Left hindlimb (tissue), 1 donor: ENCODE measurements around the gene ETS2.
"Not testable (repeated sequence)": the region's sequence is repeated elsewhere in the genome, so short reads cannot be mapped to it uniquely, and the experiment has no call there.

Experiments used
- DNase-seq: peaks from one replicate; pipeline ENCODE4 v3.0.0-alpha.2; 2018

ETS2 gene

DNA sequence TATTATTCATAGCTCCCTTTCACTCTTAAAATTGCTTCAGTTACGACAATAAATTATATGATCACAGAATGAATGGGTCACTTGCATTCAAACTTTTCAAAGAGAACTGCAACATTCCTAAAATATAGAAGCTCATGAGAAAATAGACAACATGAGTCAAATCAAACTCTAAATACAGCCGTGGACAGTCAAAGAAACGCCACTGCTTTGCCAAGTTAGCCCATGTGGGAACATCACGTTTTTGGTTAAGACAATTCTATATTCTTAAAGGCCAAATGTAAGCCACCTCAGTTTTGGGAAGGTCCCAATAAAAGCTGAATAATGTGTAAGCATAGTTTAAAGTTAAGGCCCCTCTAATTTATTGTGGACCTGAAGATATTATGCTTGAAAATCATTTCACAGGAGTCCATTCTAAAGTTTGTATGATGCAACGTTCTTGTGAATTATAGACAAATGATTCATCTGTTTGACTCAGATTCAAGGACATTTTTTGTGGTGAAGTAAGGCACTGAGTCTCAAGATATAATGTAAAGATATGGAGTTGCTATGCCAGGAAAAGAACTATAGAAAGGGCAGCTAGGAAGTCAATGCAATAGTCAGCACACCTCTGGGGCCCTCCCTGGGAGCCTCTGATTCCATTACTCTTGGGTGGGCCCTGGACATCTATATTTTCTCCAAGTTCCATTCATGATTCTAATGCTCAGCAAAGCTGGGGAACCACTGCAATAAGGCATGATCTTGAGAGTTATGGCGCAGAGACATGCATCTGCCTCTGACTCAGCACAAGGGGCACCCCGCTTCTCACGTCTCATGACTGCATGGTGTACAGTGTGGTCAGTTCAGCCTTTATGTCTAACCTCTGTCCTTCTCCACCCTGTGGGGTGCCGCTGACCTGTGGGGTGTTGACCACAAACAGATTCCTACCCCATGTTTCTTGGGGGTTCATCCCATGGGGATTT lies 33.9 kb downstream of the ETS2 start:
- DNase-seq: no peak

DNA sequence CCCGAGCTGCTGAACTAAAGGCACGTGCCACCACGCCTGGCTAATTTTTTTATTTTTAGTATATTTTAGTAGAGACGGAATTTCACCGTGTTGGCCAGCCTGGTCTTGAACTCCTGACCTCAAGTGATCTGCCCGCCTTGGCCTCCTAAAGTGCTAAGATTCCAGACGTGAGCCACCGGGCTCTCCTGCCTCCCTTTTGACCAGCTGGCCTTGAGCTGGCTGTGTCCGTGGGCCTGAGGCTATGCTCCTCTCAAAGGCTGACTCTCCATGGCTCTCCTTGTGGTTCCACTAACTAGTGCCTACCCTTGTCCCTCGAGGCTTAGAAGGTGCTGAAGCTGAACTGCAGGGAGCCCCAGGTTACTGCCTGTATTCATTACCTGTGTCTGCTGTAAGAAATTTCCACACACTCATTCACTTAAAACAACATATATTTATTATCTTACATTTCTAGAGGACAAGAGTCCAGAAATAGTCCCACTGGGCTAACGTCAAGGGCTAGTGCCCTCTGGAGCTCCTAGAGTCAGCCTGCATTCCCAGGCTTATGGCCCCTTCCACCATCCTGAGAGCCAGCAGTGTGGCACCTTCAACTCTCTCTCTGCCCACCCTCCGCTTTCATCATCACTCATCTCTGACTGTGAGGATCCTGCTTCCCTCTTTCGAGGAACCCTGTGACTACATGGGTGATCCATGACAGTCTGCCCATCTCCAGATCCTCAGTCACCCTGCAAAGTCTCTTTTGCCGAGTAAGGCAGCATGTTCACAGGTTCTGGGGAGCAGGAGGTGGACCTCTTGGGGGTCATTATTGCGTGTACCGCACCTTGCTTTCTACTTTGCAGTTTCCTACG lies 34.9 kb downstream of the ETS2 start:
- DNase-seq: no peak

DNA sequence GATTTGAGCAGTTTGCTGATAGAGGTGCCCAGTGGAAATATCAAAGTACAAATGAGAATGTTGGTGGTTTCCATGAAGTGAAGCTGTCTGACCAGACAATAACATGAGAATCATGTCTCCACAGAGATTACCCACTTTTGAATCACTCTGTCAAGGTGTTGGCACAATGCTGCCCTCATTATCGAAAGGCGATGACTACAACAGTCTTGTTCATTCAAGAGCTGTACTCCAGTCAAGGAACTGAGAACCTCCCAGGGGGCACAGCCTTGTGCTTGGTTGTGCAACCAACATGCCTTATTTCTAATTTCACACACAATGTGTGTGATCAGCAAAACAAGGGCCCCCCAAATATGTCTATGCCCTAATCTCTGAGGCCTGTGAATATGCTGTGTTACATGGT lies 35.7 kb downstream of the ETS2 start:
- DNase-seq: no peak

DNA sequence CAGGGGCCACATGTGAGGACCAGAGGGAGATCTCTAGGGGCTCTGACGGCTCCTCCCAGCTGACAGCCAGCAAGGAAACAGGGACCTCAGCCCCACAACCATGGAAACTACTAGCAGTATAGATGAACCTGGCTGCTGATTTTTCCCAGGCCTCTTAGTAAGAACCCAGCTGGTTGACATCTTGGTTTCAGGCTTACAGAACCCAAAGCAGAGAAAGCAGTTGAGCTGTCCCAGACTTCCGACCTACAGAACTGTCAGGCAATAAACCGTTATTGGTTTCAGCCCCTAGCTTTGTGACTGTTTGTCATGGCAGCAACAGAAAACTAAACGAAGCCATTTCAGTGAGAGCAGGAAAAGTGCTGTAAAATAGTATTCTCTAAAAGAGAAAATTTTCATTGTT lies 36.4 kb downstream of the ETS2 start:
- no peak for DNase-seq

DNA sequence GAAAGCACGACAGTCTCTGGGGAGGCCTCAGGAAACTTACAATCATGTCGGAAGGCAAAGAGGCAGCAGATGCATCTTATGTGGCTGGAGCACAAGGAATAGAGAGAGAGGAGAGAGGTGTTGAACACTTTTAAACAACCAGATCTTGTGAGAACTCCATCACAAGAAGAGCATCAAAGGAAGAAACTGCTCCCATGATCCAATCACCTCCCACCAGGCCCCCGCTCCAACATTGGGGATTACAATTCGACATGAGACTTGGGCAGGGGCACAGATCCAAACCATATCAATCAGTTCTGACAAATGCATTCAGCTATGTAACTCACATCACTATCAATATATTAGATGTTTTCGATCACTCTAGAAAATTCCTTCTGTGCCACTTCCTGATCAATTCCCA lies 37.6 kb downstream of the ETS2 start:
- DNase-seq: no peak

DNA sequence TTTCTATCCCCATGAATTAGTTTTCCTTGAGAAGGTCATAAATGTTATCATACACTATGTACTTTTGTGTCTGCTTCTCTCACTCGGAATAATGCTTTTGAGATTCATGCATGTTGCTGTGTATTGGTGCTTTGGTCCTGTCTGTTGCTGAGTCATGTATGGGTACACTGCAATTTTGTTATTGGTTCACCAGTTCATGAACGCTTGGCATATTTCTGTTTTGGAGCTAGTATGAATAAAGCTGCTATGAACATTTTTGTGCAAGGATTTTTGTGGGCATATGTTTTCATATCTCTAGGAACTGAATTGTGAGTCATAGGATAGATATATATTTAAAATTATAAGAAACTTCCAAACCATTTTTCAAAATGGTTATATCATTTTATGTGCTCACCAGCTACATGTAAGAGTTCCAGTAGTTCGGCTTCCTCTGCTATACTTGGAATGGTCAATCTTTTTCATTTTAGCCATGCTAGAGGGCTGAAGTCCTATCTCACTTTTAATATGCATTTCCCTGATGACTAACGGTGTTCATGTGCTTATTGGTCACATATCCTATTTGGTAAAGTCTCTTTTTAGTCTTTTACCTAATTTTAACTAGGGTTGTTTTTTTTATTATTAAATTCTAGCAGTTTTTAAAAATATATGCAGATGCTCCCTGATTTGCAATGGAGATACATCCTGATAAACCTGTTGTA lies 38.2 kb downstream of the ETS2 start:
- DNase-seq: no peak

DNA sequence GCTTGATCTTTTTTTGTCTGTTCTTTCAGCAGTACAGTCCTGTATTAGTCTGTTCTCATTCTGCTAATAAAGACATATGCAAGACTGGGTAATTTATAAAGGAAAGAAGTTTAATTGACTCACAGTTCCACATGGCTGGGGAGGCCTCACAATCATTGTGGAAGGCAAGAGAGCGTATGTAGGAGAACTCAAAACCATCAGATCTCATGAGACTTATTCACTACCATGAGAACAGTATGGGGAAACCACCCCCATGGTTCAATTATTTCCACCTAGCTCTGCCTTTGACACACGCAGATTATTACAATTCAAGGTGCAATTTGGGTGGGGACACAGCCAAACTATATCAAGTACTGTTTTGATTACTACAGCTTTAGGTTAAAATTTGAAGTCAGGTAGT lies 39.6 kb downstream of the ETS2 start:
- DNase-seq: not testable (repeated sequence)

DNA sequence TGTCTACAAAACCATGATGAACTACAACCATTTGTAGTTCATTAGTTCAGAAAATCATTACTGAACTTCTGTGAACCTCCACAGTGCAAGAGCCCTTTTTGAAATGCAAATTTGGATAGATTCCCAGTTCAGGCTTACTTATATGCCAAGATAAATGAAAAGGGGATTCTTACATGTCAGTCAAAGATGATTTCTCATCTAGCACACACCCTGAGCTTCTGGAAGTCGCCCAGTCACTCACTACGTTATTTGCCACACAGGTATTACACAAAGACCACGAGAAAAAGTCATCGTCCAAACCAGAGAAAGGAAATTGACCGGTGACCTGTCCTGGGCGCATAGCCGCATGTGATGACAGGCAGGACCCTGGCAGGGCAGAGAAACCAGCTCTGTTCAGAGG lies 41.8 kb downstream of the ETS2 start:
- DNase-seq: no peak

DNA sequence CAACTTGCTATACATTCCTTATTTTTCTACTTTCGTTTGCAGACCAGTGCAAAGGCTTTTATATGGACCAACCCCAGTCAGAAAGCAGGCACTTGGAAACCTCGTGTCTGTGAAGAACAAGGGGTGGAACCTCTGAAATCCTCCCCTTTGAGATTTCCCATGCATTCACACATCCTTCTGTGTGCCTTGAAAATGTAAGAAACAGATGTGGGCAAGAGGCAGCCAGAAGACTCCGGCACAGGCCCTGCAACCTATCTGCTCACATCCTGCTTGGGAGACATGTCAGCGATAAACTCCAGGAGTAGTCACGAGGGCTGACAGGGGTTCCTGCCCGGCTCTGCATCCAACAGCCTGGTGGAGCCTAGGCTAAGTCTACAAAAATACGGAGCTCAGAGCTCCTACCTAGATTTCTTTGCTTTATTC lies 42.5 kb downstream of the ETS2 start:
- DNase-seq: peak; percentile 74

DNA sequence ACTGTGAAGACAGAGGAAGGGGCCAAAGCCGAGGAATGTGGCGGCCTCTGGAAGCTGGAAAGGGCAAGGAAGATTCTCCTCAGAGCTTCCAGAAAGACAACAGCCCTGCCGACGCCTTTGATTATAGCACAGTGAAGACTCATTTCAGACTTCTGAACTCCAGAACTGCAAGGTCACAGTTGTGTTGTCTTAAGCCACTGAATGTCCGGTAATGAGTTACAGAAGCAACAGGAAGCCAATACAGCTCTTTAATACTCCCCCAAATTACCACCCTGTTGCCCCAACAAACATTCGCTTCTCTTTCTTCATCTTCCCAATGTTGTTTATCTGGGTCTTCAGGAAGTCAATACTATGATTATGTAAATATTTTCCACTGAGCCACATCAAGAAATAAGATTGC lies 44.0 kb downstream of the ETS2 start:
- DNase-seq: no peak

DNA sequence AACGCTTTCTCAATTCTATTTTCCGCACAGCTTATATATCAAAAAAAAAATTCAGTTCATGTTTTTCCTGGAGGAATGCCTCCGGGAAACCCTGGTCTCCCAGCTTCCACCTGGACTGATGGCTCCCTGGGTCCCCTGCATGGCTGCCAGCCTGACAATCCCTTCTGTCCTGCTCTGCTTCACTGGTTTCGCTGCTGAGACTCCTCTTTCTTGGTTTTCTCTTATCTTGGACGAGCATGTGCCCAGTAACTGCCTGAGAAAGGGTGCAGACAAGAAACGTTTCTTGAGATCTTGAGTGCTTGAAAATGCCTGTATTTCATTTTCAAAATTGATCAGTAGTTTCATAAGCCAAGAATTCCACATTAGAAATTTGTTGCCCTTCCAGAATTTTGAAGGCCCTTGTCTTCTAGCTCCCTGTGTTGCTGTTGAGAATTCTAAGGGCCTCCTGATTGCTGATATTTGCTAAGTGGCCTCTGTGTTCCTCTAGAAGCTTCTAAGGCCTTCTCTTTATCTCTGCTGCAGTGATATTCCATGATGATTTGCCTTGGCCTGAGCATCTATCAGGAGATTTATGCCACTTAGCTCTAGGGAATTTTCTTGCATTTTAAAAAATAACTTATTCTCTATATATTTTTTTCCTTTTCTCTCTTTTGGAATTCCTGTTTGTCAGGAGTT lies 44.7 kb downstream of the ETS2 start:
- no peak for DNase-seq

DNA sequence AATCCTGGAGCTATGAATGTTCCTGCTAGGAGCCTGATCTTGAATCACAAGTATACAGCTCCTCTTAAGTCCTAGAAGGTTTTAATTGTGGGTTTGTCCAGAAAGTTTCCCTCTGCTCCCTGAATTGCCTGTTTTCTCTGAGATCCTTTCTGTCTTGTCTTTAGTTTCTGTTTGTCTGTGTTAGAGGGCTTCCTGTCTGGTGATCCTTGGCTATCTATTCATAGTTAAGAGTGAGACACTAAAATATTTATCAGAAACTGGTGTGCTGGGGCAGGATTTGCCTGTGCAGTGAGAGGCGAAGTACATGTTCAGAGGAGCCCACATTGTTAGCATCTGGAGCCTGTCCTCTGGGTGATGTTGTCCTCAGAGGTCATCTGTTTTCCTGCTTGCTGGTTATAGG lies 45.4 kb downstream of the ETS2 start:
- no peak for DNase-seq

DNA sequence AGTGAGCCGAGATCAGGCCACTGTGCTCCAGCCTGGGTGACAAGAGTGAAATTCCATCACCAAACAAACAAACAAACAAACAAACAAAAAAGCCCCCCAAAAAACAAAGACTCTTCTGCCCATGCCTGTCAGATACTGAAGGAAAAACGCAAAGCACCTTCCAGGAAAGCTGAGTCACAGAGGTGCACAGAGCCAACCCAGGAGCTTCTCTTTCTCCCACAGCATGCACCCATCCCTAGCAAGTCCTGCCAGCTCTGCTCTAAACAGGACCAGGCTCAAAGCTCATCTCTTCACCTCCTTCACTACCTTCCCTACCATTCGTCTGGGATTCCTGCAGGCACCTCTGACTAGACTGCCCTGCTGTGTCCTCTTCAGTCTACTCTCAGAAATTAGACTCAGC lies 46.5 kb downstream of the ETS2 start:
- DNase-seq: no peak

DNA sequence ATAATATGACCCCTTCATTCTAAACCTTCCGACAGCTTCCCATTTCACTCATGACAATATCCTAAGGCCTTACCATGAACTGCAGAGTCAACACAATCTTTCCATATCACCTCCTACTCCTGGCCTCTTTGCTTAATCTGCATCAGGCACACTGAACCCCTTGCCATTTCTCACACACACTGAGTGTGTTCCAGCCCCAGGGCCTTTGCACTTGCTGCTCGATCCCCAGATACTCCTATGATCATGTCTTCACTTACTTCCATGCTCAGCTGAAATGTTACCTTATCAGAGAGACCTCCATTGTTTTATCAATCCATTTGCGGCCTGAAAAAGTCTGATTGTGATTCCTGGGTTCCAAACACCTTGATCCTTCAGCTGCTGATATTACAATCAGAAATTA lies 47.0 kb downstream of the ETS2 start:
- DNase-seq: no peak

DNA sequence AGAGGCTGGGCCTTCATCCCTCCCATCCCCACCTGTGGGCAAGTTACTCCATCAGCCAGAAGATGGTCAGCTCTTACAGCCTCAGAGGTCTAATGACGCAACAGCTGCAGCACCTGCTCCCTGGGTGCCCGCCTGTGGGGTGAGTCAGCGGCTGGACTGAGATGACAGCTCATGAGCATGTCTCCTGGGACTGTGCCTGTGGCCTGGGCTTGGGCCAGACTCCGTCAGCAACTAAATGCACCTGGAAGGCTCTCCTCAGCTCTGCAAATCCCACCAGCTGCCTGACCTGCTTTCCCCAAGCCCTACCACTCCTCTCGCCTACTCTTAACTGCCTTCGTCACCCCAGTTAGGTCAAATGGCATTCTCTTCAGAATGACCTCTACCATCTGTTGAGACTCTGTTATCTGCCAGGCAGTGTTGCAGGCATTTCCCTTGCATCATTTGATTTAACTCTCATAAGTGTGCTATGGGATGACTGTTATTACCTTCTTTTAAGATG lies 47.7 kb downstream of the ETS2 start:
- no peak for DNase-seq

DNA sequence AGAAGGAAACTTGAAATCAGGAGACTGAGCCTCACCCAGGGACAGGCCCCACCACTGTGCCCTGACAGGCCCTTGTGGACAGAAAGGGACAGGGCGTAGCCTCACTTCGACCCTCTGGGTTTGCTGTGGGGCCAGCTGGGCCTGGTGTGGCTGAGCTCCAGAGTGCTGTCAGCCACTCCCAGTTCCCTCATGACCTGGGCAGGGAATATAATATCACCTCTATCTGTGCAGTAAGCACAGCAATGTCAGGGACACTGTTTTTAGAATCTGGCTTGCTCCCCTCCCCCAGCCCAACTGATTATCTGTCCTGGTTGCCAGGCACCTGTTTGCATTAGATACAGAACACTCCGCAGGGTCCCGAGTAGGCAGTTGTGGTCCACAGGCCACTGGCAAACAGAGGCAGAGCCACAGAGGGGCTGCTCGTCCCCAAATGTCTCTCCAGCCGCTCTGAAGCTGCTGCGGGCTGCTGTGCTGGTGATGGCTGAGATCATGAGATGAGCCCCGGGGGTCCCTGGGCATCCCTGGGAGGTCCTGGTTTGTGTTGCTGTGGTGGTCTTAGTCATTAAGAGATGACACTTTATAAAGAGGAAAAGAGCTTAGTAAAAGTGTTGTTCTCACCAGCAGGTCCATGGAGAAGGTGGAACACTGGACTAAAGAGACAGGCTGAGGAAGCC lies 51.6 kb downstream of the ETS2 start:
- DNase-seq: no peak

DNA sequence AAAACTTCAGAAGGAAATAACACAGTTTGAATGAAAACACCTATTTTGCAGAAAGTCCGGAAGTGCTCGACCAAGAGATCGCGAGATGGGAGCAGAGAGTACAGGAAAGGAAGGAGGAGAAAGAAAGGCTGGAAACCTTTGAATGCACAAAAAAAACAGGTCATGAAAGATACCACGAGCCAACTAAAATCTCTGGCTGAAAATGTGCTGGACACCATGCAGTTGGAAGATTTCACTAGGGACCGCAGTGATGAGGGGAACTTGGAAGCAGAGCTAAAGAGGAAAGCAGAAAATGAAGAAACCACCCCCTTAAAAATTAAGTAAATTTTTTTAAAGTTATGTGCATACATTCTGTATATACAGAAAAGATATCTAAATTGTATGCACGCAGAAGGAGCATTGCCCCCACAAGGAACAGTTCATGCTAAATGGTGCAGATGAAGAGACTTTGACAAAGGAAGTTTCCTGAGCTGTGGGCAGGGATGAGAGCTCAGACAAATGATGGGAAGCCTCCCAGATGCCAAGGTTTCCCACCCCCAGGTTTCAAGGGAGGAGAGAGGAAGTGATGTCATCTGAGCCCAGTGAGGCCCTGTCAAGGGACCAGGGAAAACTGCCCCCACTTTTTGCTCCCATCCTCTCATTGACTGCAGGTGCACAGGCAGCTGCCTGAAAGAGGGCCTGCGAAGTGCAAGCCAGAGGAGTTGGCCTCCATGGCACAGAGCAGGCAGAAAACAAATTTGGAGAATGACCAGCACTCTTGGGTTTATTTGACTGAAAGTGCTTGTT lies 52.5 kb downstream of the ETS2 start:
- no peak for DNase-seq

DNA sequence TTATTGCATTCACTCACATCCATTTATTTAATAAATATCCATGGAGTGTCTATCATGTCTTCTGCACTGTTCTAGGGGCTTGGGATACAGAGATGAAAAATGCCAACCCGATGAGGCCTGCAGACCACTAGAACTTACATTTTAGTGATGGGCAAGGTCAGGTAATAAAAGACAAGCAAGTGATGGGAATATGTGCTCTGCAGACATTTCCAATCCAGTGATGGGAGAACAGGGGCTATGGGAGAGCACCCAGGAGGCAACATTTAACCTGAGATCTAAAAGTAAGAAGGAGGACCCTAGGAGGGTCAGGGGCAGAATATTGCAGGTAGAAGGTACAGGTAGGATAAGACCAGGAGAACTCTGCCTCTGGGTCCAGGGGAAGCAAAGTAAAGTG lies 53.1 kb downstream of the ETS2 start:
- DNase-seq: no peak

DNA sequence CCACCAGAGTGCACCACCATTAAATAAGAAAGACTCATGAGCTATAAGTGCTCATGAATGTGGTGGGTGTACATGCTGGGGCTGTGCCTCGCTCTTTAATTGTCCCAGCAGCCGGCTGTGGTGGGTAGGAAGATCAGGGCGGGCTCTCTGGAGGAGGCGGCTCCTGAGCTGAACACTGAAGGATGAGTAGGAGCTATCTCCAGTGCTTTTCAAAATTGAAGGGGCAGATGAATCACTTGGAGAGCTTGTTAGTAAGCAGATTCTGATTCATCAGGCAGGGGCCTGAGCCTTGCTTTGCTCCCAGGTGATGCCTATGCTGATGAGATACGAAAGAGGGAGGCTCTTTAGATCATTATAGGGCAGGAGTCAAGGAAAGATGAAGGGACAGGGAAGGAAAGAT lies 54.1 kb downstream of the ETS2 start:
- no peak for DNase-seq

DNA sequence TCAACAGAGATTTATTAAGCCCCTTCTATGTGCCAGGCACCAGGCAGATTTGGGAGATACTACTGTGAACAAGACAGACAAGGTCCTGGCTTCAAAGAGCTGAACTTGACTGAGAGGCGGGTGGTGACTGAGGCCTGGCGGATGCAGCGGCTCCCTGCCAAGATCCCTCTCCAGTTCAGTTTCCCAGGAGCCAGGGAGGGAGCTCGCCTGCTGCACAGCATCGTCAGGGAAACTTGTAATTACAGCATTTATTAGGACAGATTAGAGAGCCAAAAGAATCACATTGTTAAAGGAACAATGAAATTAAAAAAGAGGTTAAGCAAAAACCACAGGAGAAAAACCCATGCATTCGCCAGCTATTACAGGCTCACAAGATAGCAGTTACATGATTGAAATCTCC lies 55.3 kb downstream of the ETS2 start:
- peak; percentile 65 for DNase-seq
